GM21576 (cell line): ENCODE results near the gene FGGY.
"Not testable (repeated sequence)": the region's sequence is repeated elsewhere in the genome, so short reads cannot be mapped to it uniquely, and the experiment has no call there.

ENCODE experiments used
- ATAC-seq: cut with Tn5 transposase; IDR thresholded peaks from one replicate; pipeline ENCODE4 v1.9.1; 2021; ENCODE audit warnings: mild to moderate bottlenecking, moderate library complexity; ENCODE audit not compliant: unreplicated experiment

The FGGY gene

DNA sequence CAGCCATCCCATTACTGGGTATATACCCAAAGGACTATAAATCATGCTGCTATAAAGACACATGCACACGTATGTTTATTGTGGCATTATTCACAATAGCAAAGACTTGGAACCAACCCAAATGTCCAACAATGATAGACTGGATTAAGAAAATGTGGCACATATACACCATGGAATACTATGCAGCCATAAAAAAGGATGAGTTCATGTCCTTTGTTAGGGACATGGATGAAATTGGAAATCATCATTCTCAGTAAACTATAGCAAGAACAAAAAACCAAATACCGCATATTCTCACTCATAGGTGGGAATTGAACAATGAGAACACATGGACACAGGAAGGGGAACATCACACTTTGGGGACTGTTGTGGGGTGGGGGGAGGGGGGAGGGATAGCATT, 241.6 kb downstream of the FGGY start:
- ATAC-seq, result not testable (repeated sequence)

DNA sequence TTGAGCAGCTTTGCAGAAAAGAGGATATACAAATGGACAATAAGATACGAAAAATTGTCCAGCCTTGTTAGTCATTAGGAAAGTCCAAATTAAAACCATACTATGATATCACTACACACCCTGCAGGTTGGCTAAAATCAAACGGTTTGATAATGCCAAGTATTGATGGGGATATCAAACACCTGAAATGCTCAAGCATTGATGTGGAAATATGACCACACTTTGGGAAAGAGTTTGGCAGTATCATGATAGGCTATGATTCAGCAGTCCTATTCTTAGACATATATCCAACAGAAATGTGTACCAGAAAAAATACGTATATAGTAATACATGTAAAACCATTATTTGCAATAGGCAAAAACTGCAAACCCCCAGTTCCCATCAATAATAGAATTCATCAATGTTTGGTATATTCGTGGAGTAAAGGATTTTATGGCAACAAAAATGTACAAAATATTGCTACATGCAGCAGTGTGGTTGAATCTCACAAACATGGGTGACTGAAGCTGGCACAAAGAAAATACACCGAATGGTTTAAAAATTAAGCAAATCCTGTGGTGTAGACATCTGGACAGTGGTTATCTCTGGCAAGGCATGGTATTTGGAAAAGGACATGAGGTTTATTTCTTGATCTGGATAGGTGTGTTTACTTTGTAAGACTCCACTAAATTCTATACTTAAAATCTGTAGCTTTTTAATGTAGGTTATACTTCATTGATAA, 243.2 kb downstream of the FGGY start:
- ATAC-seq, result no peak

DNA sequence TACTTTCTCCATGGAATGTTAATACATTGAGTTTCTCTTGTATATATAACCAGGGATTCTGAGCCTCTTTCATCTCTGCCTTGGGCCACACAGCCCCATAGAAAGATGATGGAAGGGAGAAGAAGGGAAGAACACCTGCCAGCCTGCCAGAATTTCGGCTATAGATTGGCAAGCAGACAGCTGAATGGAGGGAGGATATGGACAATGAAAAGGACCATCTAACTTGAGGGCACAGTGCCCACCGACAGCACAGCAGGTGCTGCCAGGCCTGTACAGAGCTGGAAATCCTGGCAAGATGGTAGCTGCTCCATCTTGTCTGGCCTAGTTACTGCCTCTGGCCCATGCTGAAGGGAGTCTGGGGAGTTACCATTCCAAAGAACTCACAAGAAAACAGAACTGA, 244.3 kb downstream of the FGGY start:
- ATAC-seq, result no peak

DNA sequence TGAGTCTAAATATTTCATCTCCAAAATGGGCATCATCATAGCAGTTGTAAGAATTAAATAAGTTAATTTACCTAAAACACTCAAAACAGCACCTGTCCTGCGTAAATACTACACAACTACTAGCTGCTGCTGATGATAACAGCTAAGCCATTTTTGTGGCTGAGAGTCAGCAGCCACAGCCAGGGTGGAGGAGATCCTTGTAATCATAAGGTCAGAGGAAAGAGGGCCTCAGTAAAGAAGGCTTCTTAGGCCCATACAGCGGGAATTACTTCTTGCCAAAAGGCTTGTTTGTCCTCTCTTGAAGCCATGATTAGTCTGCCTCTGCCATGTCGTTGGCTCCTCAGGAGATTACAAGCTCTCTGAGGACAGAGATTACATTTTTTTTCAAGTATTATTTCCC, 245.0 kb downstream of the FGGY start:
- ATAC-seq, result no peak

DNA sequence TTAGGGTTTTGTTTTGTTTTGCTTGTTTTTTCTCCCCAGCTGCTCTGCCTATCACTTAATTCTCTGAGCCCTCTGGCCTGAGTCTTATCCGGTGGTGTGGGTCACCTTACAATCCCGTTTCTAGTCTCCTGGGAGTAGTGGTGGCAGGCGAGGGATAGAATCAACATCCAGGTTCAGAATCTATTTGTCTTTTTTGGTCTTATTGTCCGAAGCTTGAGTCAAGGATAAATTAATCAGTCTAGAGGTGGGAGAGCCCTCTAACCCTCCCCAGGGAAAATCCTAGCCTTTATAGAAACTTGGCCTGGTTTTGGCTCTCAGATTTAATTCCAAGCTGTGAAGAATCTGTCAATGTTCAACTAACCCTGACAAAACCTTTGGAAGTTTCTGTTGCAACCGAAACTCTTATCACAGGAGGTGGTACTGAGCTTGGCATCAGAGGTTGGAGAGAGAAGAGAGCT, 246.3 kb downstream of the FGGY start:
- no peak for ATAC-seq

DNA sequence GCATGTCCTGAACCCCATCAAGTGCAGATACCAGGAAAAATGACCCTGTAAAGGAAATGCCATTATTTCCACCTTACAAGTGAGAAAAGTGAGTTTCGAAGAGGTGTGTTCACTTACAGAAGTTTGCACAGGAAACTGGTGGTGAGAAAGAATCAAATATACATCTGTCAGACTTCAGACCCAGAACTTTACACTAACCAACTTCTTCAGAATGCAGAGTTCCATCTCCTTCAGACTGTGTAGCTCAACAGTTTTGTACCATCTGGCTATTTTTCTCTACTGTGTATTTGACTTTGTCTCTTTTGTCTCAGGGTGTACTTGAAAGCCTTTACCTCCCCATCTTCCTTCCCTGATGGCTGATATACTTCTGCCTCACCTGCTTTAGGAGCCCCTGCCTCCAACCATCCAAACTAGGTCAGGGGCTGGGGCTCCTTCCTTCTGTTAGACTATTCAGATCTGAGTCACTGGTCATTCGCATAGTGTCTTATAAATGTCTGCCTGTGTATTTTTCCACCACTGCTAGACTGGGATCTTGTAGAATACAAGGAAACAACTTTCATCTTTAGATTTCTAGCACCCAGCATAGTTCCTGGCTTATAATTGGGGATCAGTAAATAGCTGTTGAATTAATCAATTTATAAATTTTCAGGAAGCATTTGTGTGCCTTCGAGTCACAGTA, 247.9 kb downstream of the FGGY start:
- ATAC-seq, result no peak

DNA sequence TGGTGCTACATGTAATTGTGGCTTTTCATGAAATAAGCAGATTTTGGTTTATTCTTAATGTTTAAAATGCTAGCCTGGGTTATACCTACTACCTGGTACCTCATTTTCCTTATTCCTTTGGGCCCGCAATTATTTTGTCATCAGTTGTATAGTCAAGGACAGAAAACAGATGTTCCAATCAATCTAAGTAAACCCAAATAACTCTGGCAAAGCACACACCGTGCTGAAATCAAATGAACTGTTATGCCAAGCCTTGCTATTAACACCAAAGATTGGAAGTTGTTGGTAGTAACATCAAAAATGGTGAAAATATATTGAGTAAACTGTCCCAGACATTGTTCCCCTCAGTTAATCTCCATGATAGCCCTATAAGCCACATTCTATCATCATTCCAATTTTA, 248.9 kb downstream of the FGGY start:
- ATAC-seq, result no peak

DNA sequence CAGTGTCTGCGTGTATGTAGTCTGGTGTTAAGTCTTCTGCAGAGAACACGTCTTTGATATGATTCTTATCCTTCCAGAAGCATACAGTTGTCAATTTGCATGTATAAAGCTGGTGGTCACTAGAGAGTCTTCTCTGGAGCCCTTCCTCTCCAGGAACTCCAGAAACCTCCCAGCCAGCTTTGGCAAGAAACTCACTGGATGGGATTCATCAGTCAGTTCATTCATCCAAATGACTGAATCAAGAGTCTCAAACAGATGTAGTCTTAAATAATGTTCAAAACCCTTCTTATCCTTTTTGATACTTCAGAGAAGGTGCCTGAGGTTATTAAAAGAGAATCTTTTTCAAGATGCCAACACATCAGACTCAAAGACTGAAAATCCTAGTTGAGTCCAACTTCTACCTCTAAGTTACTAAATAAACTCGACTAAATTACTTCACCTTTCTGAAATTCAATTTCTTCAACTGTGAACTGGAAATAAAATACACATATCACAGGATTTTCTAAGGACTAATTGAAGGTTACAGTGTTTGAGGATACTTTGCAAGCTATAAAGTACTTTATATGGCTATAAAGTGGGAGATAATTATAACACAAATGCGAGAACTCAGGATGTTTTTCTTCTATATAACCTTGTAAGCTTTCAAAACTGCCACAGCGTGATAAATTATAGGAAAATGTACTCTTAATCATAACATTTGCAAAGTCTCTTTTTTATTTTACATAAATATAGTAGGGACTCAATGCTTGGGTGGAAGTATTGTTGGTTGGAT, 252.4 kb downstream of the FGGY start:
- ATAC-seq, result no peak

DNA sequence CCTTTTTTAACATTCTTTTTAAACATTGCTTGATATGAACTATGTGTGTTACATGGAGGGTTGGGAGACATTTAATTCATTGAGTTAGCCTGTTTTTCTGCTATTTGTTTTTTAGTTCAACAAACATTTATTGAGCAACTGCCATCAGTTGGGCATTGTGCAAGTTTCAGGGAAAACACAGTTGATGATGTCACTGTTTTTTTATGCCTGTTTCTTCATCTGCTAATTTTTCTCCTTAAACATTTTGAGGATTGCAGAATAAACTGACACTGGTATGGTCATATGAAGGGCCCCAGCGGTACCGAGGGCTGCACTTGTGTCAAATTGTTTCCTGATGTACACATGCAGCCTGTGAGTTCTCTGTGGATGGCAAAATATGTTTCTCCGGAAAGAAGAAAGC, 253.0 kb downstream of the FGGY start:
- no peak for ATAC-seq

DNA sequence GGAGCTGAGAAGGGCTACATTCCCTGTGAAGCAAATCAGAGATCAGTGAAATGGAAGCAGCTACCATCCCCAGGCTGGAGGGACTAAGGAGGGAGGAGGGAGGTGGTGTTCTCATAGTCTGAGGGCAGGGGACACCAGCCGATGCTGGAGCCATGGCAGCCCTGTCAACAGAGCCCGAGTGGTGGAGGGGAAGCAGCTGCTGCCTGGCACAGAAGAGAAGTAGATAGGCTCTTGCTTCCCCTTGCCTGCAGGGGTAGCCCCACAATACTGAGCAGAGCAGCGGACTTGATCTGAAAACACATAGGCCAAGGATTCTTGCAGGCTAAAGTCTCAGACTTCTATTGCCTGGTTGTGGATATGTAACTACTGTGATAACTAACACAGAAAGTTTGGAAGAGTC, 255.1 kb downstream of the FGGY start:
- no peak for ATAC-seq

DNA sequence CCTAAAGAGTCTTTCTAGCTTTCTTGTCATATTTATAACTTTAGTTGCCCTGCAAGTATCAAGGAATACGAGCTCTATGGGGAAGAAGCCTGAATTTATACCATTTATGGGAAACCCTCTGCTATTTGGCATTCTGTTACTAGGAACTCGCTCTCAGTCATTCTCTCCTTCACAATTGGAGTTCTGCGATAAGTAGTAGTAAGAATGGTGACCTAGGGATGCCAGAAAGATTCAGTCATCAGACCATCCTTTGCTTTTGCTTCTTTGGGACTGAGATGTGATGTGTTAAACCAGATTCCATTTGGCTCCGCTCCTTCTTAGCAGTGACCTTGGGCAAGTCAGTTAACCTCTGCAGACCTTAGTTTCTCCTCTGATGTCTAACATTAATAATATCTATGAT, 256.5 kb downstream of the FGGY start:
- ATAC-seq, result no peak

DNA sequence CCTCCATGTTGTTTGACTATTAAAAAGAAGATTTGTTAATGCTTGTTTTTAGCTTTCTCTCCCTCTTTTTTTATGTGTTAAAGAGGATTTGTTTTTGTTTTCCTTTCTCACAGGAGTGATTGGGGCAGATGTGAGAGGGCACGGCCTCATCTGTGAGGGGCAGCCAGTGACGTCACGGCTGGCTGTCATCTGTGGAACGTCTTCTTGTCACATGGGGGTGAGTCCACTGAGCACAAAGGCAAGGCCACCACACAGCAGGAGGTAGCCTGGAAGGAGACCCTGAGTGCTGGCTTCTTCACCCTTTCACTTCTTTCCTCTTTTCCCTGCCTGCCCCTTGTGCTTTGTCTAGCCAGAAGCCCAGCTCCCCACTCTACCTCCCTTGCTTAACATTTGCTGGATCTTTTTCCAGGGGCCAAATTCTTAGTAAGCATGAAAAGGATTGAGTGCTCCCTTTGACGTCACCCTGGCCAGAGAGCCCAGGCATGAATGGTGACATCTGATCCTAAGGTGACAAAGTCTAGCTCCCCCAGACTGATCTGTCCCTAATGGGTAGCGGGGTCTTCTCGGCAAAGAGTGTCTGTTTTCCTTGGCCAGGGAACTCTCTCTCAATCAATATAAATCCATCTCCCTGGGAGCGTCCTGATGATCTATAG, 257.2 kb downstream of the FGGY start:
- no peak for ATAC-seq

DNA sequence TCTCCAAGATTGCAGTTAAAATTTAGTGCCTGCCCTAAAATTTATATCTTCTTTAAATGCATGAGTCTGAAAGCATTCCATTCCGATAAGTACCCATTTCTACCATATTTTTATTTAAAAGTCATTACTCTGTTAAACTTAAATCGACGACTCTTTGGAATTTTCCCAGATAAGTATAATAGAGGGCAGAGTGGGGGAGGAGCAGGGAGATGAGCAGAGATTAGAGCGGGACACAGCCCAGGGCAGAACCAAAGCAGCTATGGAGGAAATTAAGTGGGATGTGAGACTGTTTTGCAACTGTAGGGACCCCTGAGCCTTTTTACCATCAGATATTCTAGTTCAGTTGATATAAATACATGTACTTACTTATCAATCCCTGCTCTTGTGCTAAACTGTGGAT, 257.9 kb downstream of the FGGY start:
- no peak for ATAC-seq

DNA sequence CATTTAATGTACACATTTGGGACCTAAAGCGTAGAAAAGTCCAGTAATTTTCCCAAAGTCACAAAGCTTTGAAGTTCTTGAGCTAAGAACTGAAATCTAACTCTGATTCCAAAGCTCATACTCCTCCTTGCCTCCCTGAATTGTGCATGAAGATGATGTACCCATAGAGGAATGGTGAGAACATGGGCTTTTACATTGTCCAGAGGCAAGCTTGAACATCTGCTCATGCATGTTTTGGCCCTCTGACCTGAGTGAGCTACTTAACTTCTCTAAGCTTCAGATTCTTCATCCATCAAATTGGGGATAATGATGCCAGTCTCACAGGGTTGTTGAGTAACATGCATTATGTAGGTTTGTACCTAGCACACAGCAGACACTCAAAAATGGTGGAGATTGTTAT, 259.5 kb downstream of the FGGY start:
- no peak for ATAC-seq

DNA sequence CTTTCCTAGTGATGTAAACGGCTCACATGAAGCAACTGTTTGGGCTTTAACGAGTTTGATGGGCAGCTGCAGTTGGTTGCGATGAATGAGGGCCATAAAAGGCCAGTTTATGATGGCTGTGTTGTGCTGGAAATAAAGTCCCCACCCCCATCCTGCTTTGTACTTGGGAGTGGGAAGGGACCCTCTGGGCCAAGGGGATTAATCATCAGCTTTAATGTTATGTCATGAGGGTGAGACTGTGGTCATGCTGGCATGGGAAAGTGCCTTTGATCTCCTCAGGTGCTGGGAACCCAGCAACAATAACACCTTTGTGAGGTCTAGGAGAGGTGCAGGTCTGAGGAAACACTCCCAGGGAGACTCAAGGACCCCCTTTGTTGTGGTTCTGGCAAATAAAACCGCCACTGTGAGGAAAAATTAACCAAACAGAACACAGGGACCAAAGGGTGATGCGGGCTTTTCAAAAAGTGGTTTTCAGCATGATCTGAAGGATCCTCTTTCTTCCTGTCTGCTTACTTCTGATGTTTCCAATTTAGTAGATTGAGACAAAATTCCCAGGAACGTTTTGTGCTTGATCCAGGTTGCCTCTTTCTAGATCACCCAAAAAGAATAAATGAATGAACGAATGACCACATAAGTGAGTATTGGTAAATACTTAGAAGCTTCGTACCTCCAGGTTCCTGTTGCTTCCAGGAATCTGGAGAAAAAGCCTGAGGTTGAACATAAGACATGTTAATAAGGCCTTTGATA, 260.1 kb downstream of the FGGY start:
- ATAC-seq, result no peak

DNA sequence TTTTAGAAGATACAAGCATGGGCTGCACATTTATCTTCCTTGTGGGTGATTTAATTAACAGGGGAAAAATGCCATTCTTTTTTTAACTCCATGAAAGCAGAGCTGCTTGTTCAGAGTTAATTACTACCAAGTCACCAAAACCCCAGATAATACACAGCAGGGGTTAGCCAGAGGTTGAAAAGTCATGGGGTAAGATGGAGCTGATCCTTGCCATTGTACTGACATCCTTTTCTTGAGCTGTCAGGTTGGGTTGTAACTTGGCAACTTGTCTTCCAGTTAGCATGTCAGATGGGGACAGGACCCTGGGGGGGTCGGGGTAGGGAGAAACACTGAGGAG, 260.6 kb downstream of the FGGY start:
- no peak for ATAC-seq

DNA sequence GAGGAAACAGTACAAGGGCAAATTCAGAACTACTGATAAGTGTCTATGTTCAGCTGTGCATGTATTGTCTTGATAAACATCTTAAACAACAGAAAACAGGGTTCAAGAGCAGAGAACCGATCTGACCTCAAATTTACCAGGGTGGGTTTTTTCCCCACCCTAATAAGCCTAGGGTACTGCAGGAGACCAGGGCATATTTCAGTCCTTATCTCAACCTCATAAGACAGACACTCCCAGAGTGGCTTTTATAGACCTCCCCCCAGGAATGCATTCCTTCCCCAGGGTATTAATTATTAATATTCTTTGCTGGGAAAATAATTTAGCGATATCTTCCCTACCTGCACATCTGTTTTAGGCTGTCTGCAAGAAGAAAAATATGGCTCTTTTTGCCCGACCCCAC, 261.7 kb downstream of the FGGY start:
- ATAC-seq, result not testable (repeated sequence)

DNA sequence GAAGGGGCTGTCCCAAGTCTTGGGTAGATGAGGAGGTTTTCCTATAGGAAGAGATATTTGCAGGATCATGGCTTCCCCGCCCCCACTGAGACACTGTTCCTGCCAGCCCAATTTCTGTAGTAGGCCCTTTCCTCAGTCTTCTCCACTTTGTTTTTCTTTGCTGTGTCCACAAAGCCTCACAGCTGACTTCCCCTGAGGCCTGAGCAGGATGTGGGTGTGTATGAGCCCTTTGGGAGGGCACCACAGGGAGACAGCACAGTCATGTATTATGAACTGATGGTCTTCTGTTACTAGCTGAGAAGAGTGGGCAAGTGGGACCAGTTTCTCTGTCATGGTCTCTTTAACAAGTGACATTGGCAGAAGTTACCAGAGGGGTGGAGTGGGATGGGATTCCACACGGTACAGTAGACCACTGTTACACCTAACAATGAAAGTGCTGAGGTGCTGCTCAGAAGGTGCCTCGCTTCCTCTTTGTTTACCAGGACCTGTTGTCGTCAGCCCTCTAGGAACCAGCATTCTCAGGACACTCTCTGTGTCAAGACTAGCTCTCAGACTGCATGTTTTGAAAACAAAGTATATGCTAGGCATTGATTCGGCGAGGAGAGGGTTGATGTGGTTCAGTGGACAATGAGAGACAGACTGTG, 264.0 kb downstream of the FGGY start:
- peak; percentile 76 for ATAC-seq

DNA sequence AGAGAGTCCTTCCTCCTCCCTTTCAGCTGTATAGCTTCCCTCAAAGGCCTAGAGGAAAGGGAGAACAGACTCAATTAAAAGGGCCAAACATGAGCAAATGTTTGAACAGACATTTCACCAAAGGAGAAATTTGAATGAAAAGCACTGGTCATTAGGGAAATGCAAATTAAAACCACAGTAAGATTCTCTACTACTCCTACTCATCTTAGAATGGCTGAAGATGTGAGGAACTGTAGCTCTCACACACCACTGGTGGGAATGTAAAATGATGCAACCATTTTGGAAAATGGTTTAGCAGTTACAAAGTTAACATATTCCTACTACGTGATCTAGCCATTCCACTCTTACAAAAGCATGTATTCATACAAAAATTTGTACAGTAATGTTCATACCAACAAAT, 264.9 kb downstream of the FGGY start:
- no peak for ATAC-seq

DNA sequence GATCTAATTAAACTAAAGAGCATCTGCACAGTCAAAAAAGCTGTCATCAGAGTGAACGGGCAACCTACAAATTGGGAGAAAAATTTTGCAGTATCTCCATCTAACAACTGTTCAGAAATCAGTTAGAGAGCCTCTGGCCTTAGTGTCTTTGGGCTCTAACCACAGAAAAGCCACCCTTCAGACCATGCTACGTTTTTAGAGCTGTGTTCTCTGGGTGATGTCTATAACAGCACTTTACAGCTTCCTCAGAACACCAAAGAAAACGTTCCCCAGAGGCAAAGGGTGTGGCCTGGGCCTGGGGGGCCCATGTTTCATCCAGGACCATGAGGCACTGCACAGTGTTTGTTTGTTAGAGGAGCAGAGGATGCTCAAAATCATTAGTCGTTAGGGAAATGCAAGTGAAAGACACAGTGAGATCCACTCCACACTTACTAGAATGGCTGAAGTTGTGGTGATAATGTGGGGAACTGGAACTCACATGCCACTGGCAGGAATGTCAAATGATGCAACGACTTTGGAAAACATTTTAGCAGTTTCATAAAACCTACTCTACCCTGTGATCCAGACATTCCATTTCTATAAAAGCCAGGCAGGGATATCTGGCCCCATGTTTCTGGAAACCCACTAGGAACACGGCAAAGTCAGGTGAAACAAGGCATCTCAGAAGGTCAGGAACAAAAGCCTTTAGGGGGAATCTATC, 267.4 kb downstream of the FGGY start:
- no peak for ATAC-seq
